Erythroblast (primary cell): ENCODE measurements around the gene MAP1B.

ENCODE experiments used
- GATA1 ChIP-seq: IDR thresholded peaks from 2 replicates; pipeline ENCODE4 v1.6.1; 2011; ENCODE audit warnings: low read depth, mild to moderate bottlenecking, control low read depth, low read length, moderate library complexity
- POLR2A ChIP-seq: IDR thresholded peaks from 2 replicates; pipeline ENCODE4 v1.6.1; 2011; ENCODE audit warnings: mild to moderate bottlenecking, low read length

GRCh38 chr5:72115296-72115695 lies 8.0 kb downstream of the MAP1B start:
- TF ChIP-seq POLR2A (no peak), GATA1 (no peak)
